ENCODE measurements around the gene MAPK1. TPM values are rescaled to one million over a fixed set of nuclear protein-coding genes. Genes with fewer than 3 reads are reported as not detected.
"Not testable (repeated sequence)": the region's sequence is repeated elsewhere in the genome, so short reads cannot be mapped to it uniquely, and the experiment has no call there.

Gene MAPK1
- total RNA-seq, 3 donors from 2014 or later: 126 to 131 (median 127) TPM

DNA sequence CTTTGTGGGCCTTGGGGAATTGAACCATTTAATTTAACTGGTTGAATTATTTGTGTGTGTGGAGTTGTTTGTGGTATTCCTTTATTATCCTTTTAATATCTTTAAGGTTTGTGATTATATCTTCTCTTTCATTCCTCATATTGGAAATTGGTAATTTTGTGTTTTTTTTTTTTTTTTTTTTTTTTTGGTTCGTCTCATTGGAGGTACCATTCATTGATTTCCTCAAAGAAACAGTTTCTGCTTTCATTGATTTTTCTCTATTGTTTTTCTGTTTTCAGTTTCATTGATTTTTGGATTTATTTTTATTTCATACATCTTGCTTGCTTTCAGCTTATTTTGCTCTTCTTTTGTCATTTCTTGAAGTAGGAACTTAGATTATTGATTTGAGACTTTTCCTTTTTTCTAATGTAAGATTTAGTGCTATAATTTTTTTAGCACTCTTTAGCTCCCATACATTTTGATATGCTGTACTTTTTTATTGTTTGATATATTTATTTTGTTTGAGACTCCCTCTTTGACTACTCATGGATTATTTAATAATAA is 31.0 kb upstream of the MAPK1 start:
- intact Hi-C loops (cut with DNase I, micrococcal nuclease): no loop called here
- Histone ChIP-seq H3K4me1 (ENCODE audit: low read depth) (no peaks in the 10 kb centered on the region), H3K36me3 (ENCODE audit: low read depth) (no peaks in the 10 kb centered on the region), H3K9me3 (no peaks in the 10 kb centered on the region), H3K4me3 (no peak overlapping the region)
- TF ChIP-seq, protein P1, sequence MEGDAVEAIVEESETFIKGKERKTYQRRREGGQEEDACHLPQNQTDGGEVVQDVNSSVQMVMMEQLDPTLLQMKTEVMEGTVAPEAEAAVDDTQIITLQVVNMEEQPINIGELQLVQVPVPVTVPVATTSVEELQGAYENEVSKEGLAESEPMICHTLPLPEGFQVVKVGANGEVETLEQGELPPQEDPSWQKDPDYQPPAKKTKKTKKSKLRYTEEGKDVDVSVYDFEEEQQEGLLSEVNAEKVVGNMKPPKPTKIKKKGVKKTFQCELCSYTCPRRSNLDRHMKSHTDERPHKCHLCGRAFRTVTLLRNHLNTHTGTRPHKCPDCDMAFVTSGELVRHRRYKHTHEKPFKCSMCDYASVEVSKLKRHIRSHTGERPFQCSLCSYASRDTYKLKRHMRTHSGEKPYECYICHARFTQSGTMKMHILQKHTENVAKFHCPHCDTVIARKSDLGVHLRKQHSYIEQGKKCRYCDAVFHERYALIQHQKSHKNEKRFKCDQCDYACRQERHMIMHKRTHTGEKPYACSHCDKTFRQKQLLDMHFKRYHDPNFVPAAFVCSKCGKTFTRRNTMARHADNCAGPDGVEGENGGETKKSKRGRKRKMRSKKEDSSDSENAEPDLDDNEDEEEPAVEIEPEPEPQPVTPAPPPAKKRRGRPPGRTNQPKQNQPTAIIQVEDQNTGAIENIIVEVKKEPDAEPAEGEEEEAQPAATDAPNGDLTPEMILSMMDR (IDR thresholded peaks at IDR 0.05): no peak
- ATAC-seq (no peak), DNase-seq (no peak)

DNA sequence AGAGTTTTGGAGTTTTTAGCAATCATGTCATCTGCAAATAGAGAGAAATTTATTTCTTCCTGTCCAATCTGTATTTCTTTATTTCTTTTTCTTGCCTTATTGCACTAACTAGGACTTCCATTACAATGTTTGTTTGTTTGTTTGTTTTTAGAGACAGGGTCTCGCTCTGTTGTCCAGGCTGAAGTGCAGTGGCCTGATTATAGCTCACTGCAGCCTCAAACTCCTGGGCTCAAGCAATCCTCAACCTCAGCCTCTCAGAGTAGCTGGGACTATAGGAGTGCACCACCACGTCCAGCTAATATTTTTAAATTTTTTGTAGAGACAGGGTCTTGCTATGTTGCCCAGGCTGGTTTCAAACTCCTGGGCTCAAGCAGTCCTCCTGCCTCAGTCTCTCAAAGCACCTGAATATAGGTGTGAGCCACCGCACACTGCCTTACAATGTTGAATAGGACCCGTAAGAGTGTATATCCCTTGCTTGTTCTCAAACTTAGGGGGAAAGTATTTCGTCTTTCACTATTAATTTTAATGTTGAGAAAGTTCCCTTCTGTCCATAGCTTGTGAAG is 29.6 kb upstream of the MAPK1 start:
- H3K4me3 ChIP-seq: no peak overlapping the region
- no peaks in the 10 kb centered on the region for H3K9me3 ChIP-seq
- H3K4me1 ChIP-seq (ENCODE audit: low read depth): no peaks in the 10 kb centered on the region
- TF ChIP-seq, protein P1 (IDR thresholded peaks at IDR 0.05): no peak
- DNase-seq: no peak
- intact Hi-C loops (cut with DNase I, micrococcal nuclease): no loop called here
- H3K36me3 ChIP-seq (ENCODE audit: low read depth): no peaks in the 10 kb centered on the region
- ATAC-seq: no peak

DNA sequence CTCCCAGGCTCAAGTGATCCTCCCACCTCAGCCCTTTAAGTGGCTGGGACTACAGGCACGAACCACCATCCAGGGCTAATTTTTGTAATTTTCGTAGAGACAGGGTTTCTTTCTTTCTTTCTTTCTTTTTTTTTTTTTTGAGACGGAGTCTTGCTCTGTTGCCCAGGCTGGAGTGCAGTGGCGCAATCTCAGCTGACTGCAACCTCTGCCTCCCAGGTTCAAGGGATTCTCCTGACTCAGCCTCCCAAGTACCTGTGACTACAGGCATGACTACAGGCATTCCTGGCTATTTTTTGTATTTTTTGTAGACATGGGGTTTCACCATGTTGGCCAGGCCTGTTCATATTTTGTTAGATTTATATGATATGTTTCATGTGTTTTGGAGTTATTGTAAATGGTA is 28.8 kb upstream of the MAPK1 start:
- H3K4me3 ChIP-seq; intact Hi-C loops (cut with DNase I, micrococcal nuclease); ATAC-seq: not testable (repeated sequence)

DNA sequence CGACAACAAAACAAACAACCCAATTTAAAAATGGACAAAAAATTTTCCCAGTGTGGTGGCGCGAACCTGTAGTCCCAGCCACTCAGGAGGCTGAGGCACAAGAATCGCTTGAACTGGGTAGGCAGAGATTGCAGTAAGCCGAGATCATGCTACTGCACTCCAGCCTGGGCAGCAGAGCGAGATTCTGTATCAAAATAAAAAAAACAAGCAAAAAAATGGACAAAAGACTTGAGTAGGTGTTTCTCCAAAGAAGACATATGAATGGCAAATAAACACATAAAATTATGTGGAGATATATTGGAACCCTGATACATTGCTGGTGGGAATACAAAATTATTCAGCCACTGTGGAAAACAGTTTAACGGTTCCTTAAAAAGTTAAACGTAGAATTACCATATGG is 27.4 kb upstream of the MAPK1 start:
- intact Hi-C loops (cut with DNase I, micrococcal nuclease): no loop called here
- ATAC-seq: no peak
- no peak for DNase-seq

More for the DNA sequence above, 28.8 kb upstream of the MAPK1 start:
- H3K4me1 ChIP-seq (ENCODE audit: low read depth); H3K9me3 ChIP-seq; H3K36me3 ChIP-seq (ENCODE audit: low read depth); DNase-seq: not testable (repeated sequence)

DNA sequence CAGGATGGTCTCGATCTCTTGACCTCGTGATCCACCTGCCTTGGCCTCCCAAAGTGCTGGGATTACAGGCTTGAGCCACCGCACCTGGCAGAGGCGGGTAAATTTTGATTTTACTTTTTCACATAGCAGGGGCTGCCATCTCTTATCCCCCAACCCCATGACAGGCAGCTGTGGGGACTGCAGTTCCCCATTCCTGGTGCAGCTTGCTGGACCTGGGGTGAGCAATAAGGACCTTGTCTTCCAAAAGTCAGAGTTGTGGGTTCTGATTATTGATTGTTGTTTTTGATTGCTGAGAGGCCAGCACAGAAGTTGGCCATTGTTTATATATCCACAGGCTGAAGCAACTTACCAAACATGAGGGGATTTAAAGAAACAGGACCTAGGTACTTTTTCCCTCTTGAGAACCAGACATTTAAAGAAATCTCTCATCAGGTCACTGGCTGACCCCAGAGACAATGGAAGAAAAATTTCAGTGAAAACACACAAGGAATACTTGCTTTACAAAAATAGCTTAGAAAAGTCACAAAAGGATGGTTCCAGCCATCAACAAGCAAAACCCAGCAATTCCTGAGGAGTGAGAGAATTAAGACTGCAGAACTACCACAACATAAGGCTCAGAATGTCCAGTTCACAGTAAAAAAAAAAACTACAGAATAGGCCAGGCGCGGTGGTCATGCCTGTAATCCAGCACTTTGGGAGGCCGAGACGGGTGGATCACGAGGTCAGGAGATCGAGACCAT is 22.0 kb upstream of the MAPK1 start:
- Histone ChIP-seq H3K4me3 (no peak overlapping the region), H3K9me3 (no peaks in the 10 kb centered on the region), H3K36me3 (ENCODE audit: low read depth) (no peaks in the 10 kb centered on the region), H3K4me1 (ENCODE audit: low read depth) (no peaks in the 10 kb centered on the region)
- intact Hi-C loops (cut with DNase I, micrococcal nuclease): no loop called here
- no peak for DNase-seq
- TF ChIP-seq, protein P1 (IDR thresholded peaks at IDR 0.05): no peak
- ATAC-seq: no peak

More for the DNA sequence above, 27.4 kb upstream of the MAPK1 start:
- TF ChIP-seq, protein P1 (IDR thresholded peaks at IDR 0.05): no peak
- H3K36me3 ChIP-seq (ENCODE audit: low read depth): no peaks in the 10 kb centered on the region
- no peaks in the 10 kb centered on the region for H3K4me1 ChIP-seq (ENCODE audit: low read depth)
- H3K9me3 ChIP-seq: no peaks in the 10 kb centered on the region
- no peak overlapping the region for H3K4me3 ChIP-seq

DNA sequence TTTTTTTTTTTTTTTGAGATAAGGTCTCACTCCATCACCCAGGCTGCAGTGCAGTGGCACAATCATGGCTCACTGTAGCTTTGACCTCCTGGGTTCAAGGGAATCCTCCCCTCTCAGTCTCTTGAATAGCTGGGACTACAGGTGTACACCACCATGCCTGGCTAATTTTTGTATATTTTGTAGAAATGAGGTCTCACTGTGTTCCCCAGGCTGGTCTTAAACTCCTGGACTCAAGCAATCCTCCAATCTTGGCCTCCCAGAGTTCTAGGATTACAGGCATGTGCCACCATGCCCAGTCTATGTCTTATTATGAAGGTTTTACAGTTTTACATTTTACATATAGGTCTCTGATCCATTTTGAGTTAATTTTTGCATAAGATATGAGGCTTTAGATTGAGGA is 20.4 kb upstream of the MAPK1 start:
- TF ChIP-seq, protein P1 (IDR thresholded peaks at IDR 0.05): no peak
- no peaks in the 10 kb centered on the region for H3K4me1 ChIP-seq (ENCODE audit: low read depth)
- no peaks in the 10 kb centered on the region for H3K36me3 ChIP-seq (ENCODE audit: low read depth)
- DNase-seq (no peak), ATAC-seq (no peak)
- no peak overlapping the region for H3K4me3 ChIP-seq
- intact Hi-C loops (cut with DNase I, micrococcal nuclease): no loop called here
- H3K9me3 ChIP-seq: no peaks in the 10 kb centered on the region

DNA sequence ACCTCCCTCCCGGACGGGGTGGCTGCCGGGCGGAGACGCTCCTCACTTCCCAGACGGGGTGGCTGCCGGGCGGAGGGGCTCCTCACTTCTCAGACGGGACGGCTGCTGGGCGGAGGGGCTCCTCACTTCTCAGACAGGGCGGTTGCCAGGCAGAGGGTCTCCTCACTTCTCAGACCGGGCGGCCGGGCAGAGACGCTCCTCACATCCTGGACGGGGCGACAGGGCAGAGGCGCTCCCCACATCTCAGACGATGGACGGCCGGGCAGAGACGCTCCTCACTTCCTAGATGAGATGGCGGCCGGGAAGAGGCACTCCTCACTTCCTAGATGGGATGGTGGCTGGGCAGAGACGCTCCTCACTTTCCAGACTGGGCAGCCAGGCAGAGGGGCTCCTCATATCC is 16.5 kb upstream of the MAPK1 start:
- DNase-seq; H3K36me3 ChIP-seq (ENCODE audit: low read depth); ATAC-seq; H3K9me3 ChIP-seq; H3K4me3 ChIP-seq; intact Hi-C loops (cut with DNase I, micrococcal nuclease); H3K4me1 ChIP-seq (ENCODE audit: low read depth): not testable (repeated sequence)

DNA sequence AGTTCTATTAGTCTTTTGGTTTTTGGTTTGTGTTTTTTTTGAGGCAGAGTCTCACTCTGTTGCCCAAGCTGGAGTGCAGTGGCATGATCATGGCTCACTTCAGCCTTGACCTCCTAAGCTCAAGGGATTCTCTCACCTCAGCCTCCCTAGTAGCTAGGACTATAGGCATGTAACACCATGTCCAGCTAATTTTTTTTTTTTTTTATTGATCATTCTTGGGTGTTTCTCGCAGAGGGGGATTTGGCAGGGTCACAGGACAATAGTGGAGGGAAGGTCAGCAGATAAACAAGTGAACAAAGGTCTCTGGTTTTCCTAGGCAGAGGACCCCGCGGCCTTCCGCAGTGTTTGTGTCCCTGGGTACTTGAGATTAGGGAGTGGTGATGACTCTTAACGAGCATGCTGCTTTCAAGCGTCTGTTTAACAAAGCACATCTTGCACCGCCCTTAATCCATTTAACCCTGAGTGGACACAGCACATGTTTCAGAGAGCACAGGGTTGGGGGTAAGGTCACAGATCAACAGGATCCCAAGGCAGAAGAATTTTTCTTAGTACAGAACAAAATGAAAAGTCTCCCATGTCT is 15.4 kb upstream of the MAPK1 start:
- DNase-seq; H3K4me1 ChIP-seq (ENCODE audit: low read depth); ATAC-seq; H3K4me3 ChIP-seq; intact Hi-C loops (cut with DNase I, micrococcal nuclease); H3K36me3 ChIP-seq (ENCODE audit: low read depth); H3K9me3 ChIP-seq: not testable (repeated sequence)
